DND-41 (cell line): ENCODE data around the gene YIPF3.

Experiments
- ATAC-seq: fragments of 200-7000 bp; cut with Tn5 transposase; 3 replicates; pipeline ENCODE4 v1.9.1; 2021; ENCODE audit warnings: low read depth; ENCODE audit not compliant: insufficient read depth
- DNase-seq: peaks from one replicate; pipeline ENCODE4 v3.0.0-alpha.2; 2020
- H2AFZ ChIP-seq: 2 replicates; pipeline ENCODE4 v1.6.0; 2012; ENCODE audit warnings: low read depth, low read length
- H3K27ac ChIP-seq: 2 replicates; pipeline ENCODE4 v1.5.1; 2012; ENCODE audit warnings: low read length, inconsistent platforms
- H3K27me3 ChIP-seq: fragments of 200-600 bp; sonication (generic); 2 replicates; pipeline ENCODE4 v1.6.0; 2012; ENCODE audit warnings: low read length, mild to moderate bottlenecking, inconsistent platforms; ENCODE audit not compliant: insufficient read depth, poor library complexity
- H3K36me3 ChIP-seq: 2 replicates; pipeline ENCODE4 v1.5.1; 2012; ENCODE audit warnings: low read length, inconsistent platforms; ENCODE audit not compliant: insufficient read depth
- H3K4me1 ChIP-seq: 2 replicates; pipeline ENCODE4 v1.5.1; 2012; ENCODE audit warnings: mild to moderate bottlenecking, low read length; ENCODE audit not compliant: insufficient read depth
- H3K4me2 ChIP-seq: 2 replicates; pipeline ENCODE4 v1.6.0; 2012; ENCODE audit warnings: mild to moderate bottlenecking, moderate library complexity, low read length, inconsistent platforms; ENCODE audit not compliant: insufficient read depth
- H3K4me3 ChIP-seq, 2 experiments: fragments of 200-600 bp in 1 of 2; shearing (Covaris generic) in 1 of 2; 2 replicates each; pipeline ENCODE4 v1.5.1; 2012 to 2016; ENCODE audit warnings: inconsistent platforms in 2 of 2, low read length in 2 of 2, mild to moderate bottlenecking in 2 of 2, low read depth in 1 of 2, moderate library complexity in 1 of 2
- H3K79me2 ChIP-seq: 2 replicates; pipeline ENCODE4 v1.6.0; 2012; ENCODE audit warnings: low read length, inconsistent platforms; ENCODE audit not compliant: insufficient read depth
- H3K9ac ChIP-seq: 2 replicates; pipeline ENCODE4 v1.6.0; 2012; ENCODE audit warnings: low read depth, mild to moderate bottlenecking, inconsistent platforms, low read length, moderate library complexity
- H3K9me3 ChIP-seq: 2 replicates; pipeline ENCODE4 v1.5.1; 2012; ENCODE audit warnings: low read length, moderate library complexity, mild to moderate bottlenecking, inconsistent platforms; ENCODE audit not compliant: insufficient read depth, severe bottlenecking
- H4K20me1 ChIP-seq: 2 replicates; pipeline ENCODE4 v1.6.0; 2012; ENCODE audit warnings: low read length; ENCODE audit not compliant: insufficient read depth
- CTCF ChIP-seq: IDR thresholded peaks from 2 replicates; pipeline ENCODE4 v1.5.1; 2012; ENCODE audit warnings: borderline replicate concordance, low read length, moderate library complexity, mild to moderate bottlenecking; ENCODE audit not compliant: poor library complexity, severe bottlenecking; ENCODE audit errors: extremely low read depth
- EZH2 ChIP-seq: IDR thresholded peaks from 3 replicates; pipeline ENCODE4 v1.6.1; 2012; ENCODE audit warnings: borderline replicate concordance, low read depth, mild to moderate bottlenecking, moderate library complexity, low read length, inconsistent platforms; ENCODE audit not compliant: severe bottlenecking

The YIPF3 gene

DNA sequence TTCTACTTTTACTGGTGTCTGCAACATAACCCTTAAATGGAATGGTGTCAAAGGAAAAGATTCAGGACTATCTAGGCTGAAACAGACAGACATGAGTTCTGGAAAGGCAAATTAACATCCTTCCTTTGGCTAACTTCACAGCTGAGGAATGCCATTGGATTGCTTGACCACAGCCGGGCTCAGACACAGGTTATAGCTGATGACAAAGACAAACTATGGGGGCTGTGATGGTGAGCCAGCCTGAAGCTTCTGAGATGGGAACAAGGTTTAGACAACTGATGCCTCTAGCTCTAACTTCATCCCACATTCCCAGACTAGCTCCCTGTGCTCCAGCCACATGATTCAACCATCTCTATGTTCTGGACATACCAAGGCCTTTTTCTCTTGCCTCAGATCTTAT is 15.5 kb upstream of the YIPF3 start:
- Histone ChIP-seq H3K36me3 (peaks cover 83% of the 10 kb centered on the region), H3K27ac (no peak overlapping the region), H3K4me3 (no peak overlapping the region), H3K4me1 (no peaks in the 10 kb centered on the region), H3K4me2 (no peak overlapping the region), H4K20me1 (0 out of 2 replicates have a peak, but pooled peaks cover 3% of the 10 kb centered on the region), H3K27me3 (no peaks in the 10 kb centered on the region), H3K9ac (no peak overlapping the region), H3K9me3 (no peaks in the 10 kb centered on the region), H3K79me2 (no peaks in the 10 kb centered on the region), H2AFZ (no peak overlapping the region)
- TF ChIP-seq EZH2 (no peak), CTCF (no peak)
- DNase-seq (no peak), ATAC-seq (no peak)

- Histone ChIP-seq H4K20me1 (peaks cover 3% of the 10 kb centered on the region; the same call in 1 of the 2 replicates), H3K36me3 (peaks cover 97% of the 10 kb centered on the region), H3K27me3 (no peaks in the 10 kb centered on the region), H2AFZ (no peak overlapping the region), H3K9me3 (no peaks in the 10 kb centered on the region), H3K4me3 (no peak overlapping the region), H3K9ac (no peak overlapping the region), H3K79me2 (peaks cover 3% of the 10 kb centered on the region; the same call in 1 of the 2 replicates), H3K4me2 (no peak overlapping the region), H3K27ac (peak overlapping the region; percentile 8; the same call in 1 of the 2 replicates), H3K4me1 (peaks cover under 1% of the 10 kb centered on the region; the same call in 1 of the 2 replicates)
- DNase-seq (no peak), ATAC-seq (no peak)
- TF ChIP-seq EZH2 (no peak), CTCF (no peak)
Observed at GRCh38 chr6:43524483-43524961, 7.8 kb upstream of the YIPF3 start.

DNA sequence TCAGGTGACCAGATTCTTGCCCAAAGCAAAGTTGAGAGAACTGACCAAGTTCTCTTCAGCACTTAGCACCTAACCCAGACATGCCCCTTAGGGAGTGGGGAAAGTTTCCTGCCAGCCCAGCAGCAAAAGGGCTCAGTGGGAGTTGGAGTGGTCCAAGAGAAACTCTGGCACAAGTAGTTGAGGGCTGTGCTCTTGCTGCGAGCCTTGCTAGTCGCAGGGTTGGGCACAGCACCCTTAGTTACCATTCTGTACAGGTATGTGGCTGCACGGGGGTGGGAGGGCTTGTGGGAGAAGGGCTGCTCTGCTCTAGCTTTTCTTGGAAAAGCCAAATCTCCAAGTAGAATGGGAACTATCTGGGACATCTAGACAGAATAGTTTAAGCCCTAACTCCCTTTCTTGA is 6.6 kb upstream of the YIPF3 start:
- H3K27ac ChIP-seq, result no peak overlapping the region
- no peak for TF ChIP-seq CTCF
- TF ChIP-seq EZH2, result no peak
- H3K9me3 ChIP-seq, result no peaks in the 10 kb centered on the region
- no peak overlapping the region for H3K4me3 ChIP-seq
- peaks cover 12% of the 10 kb centered on the region for H3K4me1 ChIP-seq
- H2AFZ ChIP-seq, result no peak overlapping the region
- H4K20me1 ChIP-seq, result peaks cover 3% of the 10 kb centered on the region; the same call in 1 of the 2 replicates
- peaks cover 15% of the 10 kb centered on the region for H3K79me2 ChIP-seq
- DNase-seq (no peak), ATAC-seq (no peak)
- H3K9ac ChIP-seq, result no peak overlapping the region
- no peak overlapping the region for H3K4me2 ChIP-seq
- H3K36me3 ChIP-seq, result peaks cover 93% of the 10 kb centered on the region
- no peaks in the 10 kb centered on the region for H3K27me3 ChIP-seq
